ENCODE data around the gene RELN.
"Not testable (repeated sequence)": the region's sequence is repeated elsewhere in the genome, so short reads cannot be mapped to it uniquely, and the experiment has no call there.

RELN gene

GRCh38 chr7:103787041-103787440 lies 202.4 kb downstream of the RELN start:
- not testable (repeated sequence) for H3K36me3 ChIP-seq (ENCODE audit: control insufficient read depth, insufficient read depth, low read length); H3K9me3 ChIP-seq (ENCODE audit: control insufficient read depth, low read length); H3K27me3 ChIP-seq (ENCODE audit: control insufficient read depth, insufficient read depth, low read length, poor library complexity, severe bottlenecking); H3K27ac ChIP-seq (ENCODE audit: insufficient read depth, low read depth, low read length, poor library complexity, severe bottlenecking); H3K4me3 ChIP-seq (ENCODE audit: insufficient read depth, low read depth, low read length); H3K4me1 ChIP-seq (ENCODE audit: control insufficient read depth, insufficient read depth, low read length)
- 91 to 100% methylated on average over 1 of the region's 1 CpG for WGBS, 2 experiments

- Histone ChIP-seq H3K27ac (ENCODE audit: insufficient read depth, low read depth, low read length, poor library complexity, severe bottlenecking) (no peak overlapping the region), H3K36me3 (ENCODE audit: control insufficient read depth, insufficient read depth, low read length) (no peaks in the 10 kb centered on the region), H3K27me3 (ENCODE audit: control insufficient read depth, insufficient read depth, low read length, poor library complexity, severe bottlenecking) (no peaks in the 10 kb centered on the region), H3K4me1 (ENCODE audit: control insufficient read depth, insufficient read depth, low read length) (no peaks in the 10 kb centered on the region), H3K9me3 (ENCODE audit: control insufficient read depth, low read length) (no peaks in the 10 kb centered on the region), H3K4me3 (ENCODE audit: insufficient read depth, low read depth, low read length) (no peak overlapping the region)
- 87% methylated on average over 1 of the region's 1 CpG; no CpG with 5 or more reads in 1 of the 2 experiments for WGBS, 2 experiments
Measured at GRCh38 chr7:103784646-103785286, 204.7 kb downstream of the RELN start.

GRCh38 chr7:103781409-103781808 lies 208.0 kb downstream of the RELN start:
- Histone ChIP-seq H3K4me1 (ENCODE audit: control insufficient read depth, insufficient read depth, low read length) (no peaks in the 10 kb centered on the region), H3K27ac (ENCODE audit: insufficient read depth, low read depth, low read length, poor library complexity, severe bottlenecking) (no peak overlapping the region), H3K36me3 (ENCODE audit: control insufficient read depth, insufficient read depth, low read length) (no peaks in the 10 kb centered on the region), H3K27me3 (ENCODE audit: control insufficient read depth, insufficient read depth, low read length, poor library complexity, severe bottlenecking) (no peaks in the 10 kb centered on the region), H3K4me3 (ENCODE audit: insufficient read depth, low read depth, low read length) (no peak overlapping the region), H3K9me3 (ENCODE audit: control insufficient read depth, low read length) (no peaks in the 10 kb centered on the region)
- WGBS, 2 experiments: 91 to 100% methylated on average over 1 of the region's 1 CpG

GRCh38 chr7:103780561-103780960 lies 208.9 kb downstream of the RELN start:
- not testable (repeated sequence) for H3K4me3 ChIP-seq (ENCODE audit: insufficient read depth, low read depth, low read length); H3K4me1 ChIP-seq (ENCODE audit: control insufficient read depth, insufficient read depth, low read length); H3K27ac ChIP-seq (ENCODE audit: insufficient read depth, low read depth, low read length, poor library complexity, severe bottlenecking); H3K27me3 ChIP-seq (ENCODE audit: control insufficient read depth, insufficient read depth, low read length, poor library complexity, severe bottlenecking); H3K36me3 ChIP-seq (ENCODE audit: control insufficient read depth, insufficient read depth, low read length); H3K9me3 ChIP-seq (ENCODE audit: control insufficient read depth, low read length)
- 92 to 93% methylated on average over 1 to 2 of the region's 2 CpGs for whole genome bisulfite sequencing, 2 experiments

- H3K4me3 ChIP-seq (ENCODE audit: insufficient read depth, low read depth, low read length): no peak overlapping the region
- H3K4me1 ChIP-seq (ENCODE audit: control insufficient read depth, insufficient read depth, low read length): no peaks in the 10 kb centered on the region
- H3K27me3 ChIP-seq (ENCODE audit: control insufficient read depth, insufficient read depth, low read length, poor library complexity, severe bottlenecking): no peaks in the 10 kb centered on the region
- WGBS, 2 experiments: 78 to 84% methylated on average over 5 to 6 of the region's 6 CpGs
- H3K36me3 ChIP-seq (ENCODE audit: control insufficient read depth, insufficient read depth, low read length): no peaks in the 10 kb centered on the region
- no peak overlapping the region for H3K27ac ChIP-seq (ENCODE audit: insufficient read depth, low read depth, low read length, poor library complexity, severe bottlenecking)
- no peaks in the 10 kb centered on the region for H3K9me3 ChIP-seq (ENCODE audit: control insufficient read depth, low read length)
Measured at GRCh38 chr7:103777440-103777839, 212.0 kb downstream of the RELN start.

GRCh38 chr7:103773726-103774125 lies 215.7 kb downstream of the RELN start:
- Histone ChIP-seq H3K4me3 (ENCODE audit: insufficient read depth, low read depth, low read length) (no peak overlapping the region), H3K27ac (ENCODE audit: insufficient read depth, low read depth, low read length, poor library complexity, severe bottlenecking) (no peak overlapping the region), H3K27me3 (ENCODE audit: control insufficient read depth, insufficient read depth, low read length, poor library complexity, severe bottlenecking) (no peaks in the 10 kb centered on the region), H3K4me1 (ENCODE audit: control insufficient read depth, insufficient read depth, low read length) (no peaks in the 10 kb centered on the region), H3K36me3 (ENCODE audit: control insufficient read depth, insufficient read depth, low read length) (no peaks in the 10 kb centered on the region), H3K9me3 (ENCODE audit: control insufficient read depth, low read length) (no peaks in the 10 kb centered on the region)
- WGBS, 2 experiments: 90 to 93% methylated on average over 7 of the region's 7 CpGs

- Histone ChIP-seq H3K27me3 (ENCODE audit: control insufficient read depth, insufficient read depth, low read length, poor library complexity, severe bottlenecking) (no peaks in the 10 kb centered on the region), H3K36me3 (ENCODE audit: control insufficient read depth, insufficient read depth, low read length) (no peaks in the 10 kb centered on the region), H3K27ac (ENCODE audit: insufficient read depth, low read depth, low read length, poor library complexity, severe bottlenecking) (no peak overlapping the region), H3K4me1 (ENCODE audit: control insufficient read depth, insufficient read depth, low read length) (no peaks in the 10 kb centered on the region), H3K4me3 (ENCODE audit: insufficient read depth, low read depth, low read length) (no peak overlapping the region), H3K9me3 (ENCODE audit: control insufficient read depth, low read length) (no peaks in the 10 kb centered on the region)
- 67 to 72% methylated on average over 2 of the region's 2 CpGs for WGBS, 2 experiments
Measured at GRCh38 chr7:103772171-103772773, 217.2 kb downstream of the RELN start.

GRCh38 chr7:103771294-103771693 lies 218.2 kb downstream of the RELN start:
- 60 to 75% methylated on average over 2 of the region's 2 CpGs for WGBS, 2 experiments
- Histone ChIP-seq H3K4me3 (ENCODE audit: insufficient read depth, low read depth, low read length) (no peak overlapping the region), H3K27ac (ENCODE audit: insufficient read depth, low read depth, low read length, poor library complexity, severe bottlenecking) (no peak overlapping the region), H3K27me3 (ENCODE audit: control insufficient read depth, insufficient read depth, low read length, poor library complexity, severe bottlenecking) (no peaks in the 10 kb centered on the region), H3K4me1 (ENCODE audit: control insufficient read depth, insufficient read depth, low read length) (peaks cover 6% of the 10 kb centered on the region), H3K36me3 (ENCODE audit: control insufficient read depth, insufficient read depth, low read length) (no peaks in the 10 kb centered on the region), H3K9me3 (ENCODE audit: control insufficient read depth, low read length) (no peaks in the 10 kb centered on the region)

GRCh38 chr7:103766660-103767059 lies 222.8 kb downstream of the RELN start:
- Histone ChIP-seq H3K4me1 (ENCODE audit: control insufficient read depth, insufficient read depth, low read length) (peaks cover 17% of the 10 kb centered on the region), H3K9me3 (ENCODE audit: control insufficient read depth, low read length) (no peaks in the 10 kb centered on the region), H3K27me3 (ENCODE audit: control insufficient read depth, insufficient read depth, low read length, poor library complexity, severe bottlenecking) (no peaks in the 10 kb centered on the region), H3K27ac (ENCODE audit: insufficient read depth, low read depth, low read length, poor library complexity, severe bottlenecking) (peak overlapping the region; percentile 66), H3K4me3 (ENCODE audit: insufficient read depth, low read depth, low read length) (no peak overlapping the region), H3K36me3 (ENCODE audit: control insufficient read depth, insufficient read depth, low read length) (no peaks in the 10 kb centered on the region)
- 71 to 81% methylated on average over 5 of the region's 5 CpGs for WGBS, 2 experiments

GRCh38 chr7:103765901-103766300 lies 223.6 kb downstream of the RELN start:
- H3K9me3 ChIP-seq (ENCODE audit: control insufficient read depth, low read length): no peaks in the 10 kb centered on the region
- no peak overlapping the region for H3K4me3 ChIP-seq (ENCODE audit: insufficient read depth, low read depth, low read length)
- H3K36me3 ChIP-seq (ENCODE audit: control insufficient read depth, insufficient read depth, low read length): no peaks in the 10 kb centered on the region
- no peaks in the 10 kb centered on the region for H3K27me3 ChIP-seq (ENCODE audit: control insufficient read depth, insufficient read depth, low read length, poor library complexity, severe bottlenecking)
- H3K4me1 ChIP-seq (ENCODE audit: control insufficient read depth, insufficient read depth, low read length): peaks cover 17% of the 10 kb centered on the region
- WGBS, 2 experiments: 0% methylated on average over 3 of the region's 3 CpGs
- peak overlapping the region; percentile 66 for H3K27ac ChIP-seq (ENCODE audit: insufficient read depth, low read depth, low read length, poor library complexity, severe bottlenecking)
